Measurements from ENCODE around the gene CRMP1.

Gene CRMP1

DNA sequence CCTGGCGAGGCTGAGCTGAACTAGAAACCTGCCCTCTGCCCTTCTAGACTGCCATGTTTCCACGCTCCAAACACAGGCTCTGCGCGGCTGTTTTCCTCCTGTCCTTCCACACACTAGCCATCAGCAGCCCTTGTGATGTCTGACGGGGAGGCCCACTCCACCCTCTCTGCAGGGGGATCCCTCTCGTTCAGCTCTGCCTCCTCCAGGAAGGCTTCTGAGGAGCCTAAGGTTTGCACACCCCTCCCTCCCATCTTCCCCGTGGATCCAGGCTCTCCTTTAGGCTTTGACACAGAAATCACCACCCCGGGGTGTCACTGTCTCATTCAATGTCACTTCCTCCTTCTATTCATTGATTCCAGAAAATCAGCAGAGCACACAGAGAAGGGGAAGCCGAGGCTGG lies 38.6 kb upstream of the CRMP1 start:
- H3K4me3 ChIP-seq (replicated peaks; ENCODE audit: low read depth, low read length): no peak overlapping the region
- DNase-seq (ENCODE audit: low read depth): no peak
- TF ChIP-seq, protein P1, sequence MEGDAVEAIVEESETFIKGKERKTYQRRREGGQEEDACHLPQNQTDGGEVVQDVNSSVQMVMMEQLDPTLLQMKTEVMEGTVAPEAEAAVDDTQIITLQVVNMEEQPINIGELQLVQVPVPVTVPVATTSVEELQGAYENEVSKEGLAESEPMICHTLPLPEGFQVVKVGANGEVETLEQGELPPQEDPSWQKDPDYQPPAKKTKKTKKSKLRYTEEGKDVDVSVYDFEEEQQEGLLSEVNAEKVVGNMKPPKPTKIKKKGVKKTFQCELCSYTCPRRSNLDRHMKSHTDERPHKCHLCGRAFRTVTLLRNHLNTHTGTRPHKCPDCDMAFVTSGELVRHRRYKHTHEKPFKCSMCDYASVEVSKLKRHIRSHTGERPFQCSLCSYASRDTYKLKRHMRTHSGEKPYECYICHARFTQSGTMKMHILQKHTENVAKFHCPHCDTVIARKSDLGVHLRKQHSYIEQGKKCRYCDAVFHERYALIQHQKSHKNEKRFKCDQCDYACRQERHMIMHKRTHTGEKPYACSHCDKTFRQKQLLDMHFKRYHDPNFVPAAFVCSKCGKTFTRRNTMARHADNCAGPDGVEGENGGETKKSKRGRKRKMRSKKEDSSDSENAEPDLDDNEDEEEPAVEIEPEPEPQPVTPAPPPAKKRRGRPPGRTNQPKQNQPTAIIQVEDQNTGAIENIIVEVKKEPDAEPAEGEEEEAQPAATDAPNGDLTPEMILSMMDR (IDR thresholded peaks at IDR 0.05; ENCODE audit: low read length, missing control alignments): no peak

DNA sequence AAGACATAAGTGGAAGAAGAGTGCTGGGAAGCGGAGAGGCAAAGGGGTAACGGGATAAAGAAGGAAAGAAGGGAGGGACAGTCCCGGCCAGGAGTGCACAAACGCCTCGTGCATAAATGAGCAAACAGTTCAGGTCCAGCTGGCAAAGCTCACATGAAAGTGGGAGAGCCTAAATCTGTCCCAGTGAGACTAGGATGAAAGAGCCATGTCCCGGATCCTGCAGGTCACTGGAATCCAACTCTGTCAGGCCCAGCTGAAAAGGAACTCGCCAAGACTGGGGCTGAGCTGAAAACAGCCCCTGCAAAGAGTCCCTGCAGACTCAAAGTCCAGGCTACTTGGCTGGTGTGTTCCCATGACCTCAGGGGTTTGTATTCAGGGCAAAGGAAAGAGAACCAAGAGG lies 38.0 kb upstream of the CRMP1 start:
- TF ChIP-seq, protein P1 (IDR thresholded peaks at IDR 0.05; ENCODE audit: low read length, missing control alignments): no peak
- no peak for DNase-seq (ENCODE audit: low read depth)
- no peak overlapping the region for H3K4me3 ChIP-seq (replicated peaks; ENCODE audit: low read depth, low read length)

DNA sequence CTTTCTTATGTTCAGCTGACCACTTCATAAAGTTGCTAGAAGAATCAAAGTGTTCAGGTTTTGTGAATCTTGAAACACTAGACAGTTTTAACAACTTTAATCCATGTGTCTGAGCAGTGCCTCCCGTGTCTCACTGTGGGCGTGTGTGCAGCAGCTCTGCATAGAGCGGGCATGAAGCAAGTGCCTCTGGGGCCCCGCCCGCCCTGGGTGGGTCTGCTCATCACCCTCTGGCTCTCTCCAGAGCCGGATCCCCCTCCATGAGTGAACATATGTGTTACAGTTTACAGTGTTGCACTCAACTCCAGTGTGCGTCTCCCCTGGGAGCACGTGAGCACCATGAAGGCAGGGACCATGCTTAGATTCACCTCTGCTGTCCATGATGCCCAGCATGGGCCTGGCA lies 37.6 kb upstream of the CRMP1 start:
- TF ChIP-seq, protein P1 (IDR thresholded peaks at IDR 0.05; ENCODE audit: low read length, missing control alignments): no peak
- no peak overlapping the region for H3K4me3 ChIP-seq (replicated peaks; ENCODE audit: low read depth, low read length)
- DNase-seq (ENCODE audit: low read depth): no peak

DNA sequence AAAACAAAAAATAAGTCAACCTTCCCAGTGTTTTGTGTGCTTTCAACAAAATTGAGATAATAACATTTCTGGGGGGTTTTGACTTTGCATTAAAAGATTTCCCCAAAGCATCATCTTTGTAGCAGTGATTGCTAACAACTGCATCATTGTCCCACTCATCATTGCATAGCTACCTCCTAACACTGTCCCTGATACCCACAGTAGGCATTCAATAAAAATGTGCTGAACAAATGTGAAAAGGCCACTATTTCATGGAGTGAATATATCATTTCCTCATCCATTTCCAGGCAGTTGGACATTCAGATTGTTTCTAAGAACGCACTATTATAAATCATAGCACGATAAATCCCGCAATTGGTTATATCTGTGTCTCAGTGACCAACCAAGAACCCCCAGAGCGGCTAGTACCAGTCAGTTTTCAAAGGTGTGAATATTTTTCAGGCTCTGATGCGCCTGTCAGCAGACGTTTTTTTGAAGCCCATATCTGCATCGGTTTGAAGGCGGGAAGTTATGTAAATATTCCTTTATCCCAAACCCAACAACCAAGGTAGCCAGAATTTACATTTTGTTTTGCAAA lies 36.0 kb upstream of the CRMP1 start:
- H3K4me3 ChIP-seq (replicated peaks; ENCODE audit: low read depth, low read length): no peak overlapping the region
- TF ChIP-seq, protein P1 (IDR thresholded peaks at IDR 0.05; ENCODE audit: low read length, missing control alignments): no peak

DNA sequence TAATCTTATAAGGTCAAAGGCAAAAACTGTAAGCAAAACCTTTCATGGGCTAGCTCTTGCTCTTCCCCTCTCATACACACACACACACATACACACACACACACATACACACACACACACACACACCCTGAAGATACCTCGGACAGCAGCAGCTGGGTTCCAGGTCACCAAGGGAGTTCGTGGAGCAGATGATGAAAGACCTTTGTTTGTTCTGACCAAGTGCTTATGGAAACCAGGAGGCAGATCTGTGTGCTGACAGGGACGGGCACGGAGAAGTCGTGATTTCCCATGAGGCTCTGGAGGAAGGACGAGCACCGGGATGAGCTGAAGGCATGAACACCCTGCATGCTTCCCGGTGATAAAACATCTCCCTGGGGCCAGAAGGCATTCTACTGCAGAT lies 35.4 kb upstream of the CRMP1 start:
- no peak for DNase-seq (ENCODE audit: low read depth)
- TF ChIP-seq, protein P1 (IDR thresholded peaks at IDR 0.05; ENCODE audit: low read length, missing control alignments): no peak
- no peak overlapping the region for H3K4me3 ChIP-seq (replicated peaks; ENCODE audit: low read depth, low read length)

More for the DNA sequence above, 36.0 kb upstream of the CRMP1 start:
- DNase-seq (ENCODE audit: low read depth): no peak

DNA sequence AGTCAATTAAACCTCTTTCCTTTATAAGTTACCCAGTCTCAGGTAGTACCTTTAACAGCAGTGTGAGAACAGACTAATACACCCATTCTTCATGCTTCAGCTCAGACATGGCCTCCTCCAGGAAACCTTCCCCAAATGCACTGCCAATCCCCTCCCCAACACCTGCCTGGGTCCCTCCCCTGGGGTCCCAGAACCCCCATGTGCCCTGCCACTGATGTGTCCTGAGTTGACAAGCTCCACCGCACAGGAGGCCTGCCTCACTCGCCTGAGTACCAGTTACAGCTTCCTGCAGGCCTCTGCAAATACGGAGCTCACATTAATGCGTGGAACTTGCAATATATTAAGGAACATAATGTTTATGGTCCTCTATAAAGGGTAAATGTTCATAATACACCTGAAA lies 34.9 kb upstream of the CRMP1 start:
- TF ChIP-seq, protein P1 (IDR thresholded peaks at IDR 0.05; ENCODE audit: low read length, missing control alignments): no peak
- no peak overlapping the region for H3K4me3 ChIP-seq (replicated peaks; ENCODE audit: low read depth, low read length)
- DNase-seq (ENCODE audit: low read depth): no peak

DNA sequence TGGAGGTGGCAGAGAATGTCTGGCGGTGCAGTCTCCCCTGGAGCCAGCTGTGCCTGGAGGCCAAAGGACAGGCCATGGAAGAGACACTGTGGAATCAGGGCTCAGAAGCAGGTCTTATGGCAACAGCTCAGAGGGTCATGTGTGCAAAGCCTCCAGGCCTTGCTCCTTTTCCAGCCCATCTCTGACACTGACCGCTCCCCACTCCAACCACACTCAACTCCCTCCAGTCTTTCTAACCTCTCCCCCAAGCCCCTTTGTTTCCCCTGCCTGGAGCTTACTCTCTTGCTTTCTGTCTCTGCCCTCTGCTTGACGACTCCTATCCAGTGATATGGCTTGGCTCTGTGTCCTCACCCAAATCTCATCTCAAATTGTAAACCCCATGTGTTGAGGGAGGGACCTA lies 34.2 kb upstream of the CRMP1 start:
- no peak overlapping the region for H3K4me3 ChIP-seq (replicated peaks; ENCODE audit: low read depth, low read length)
- TF ChIP-seq, protein P1 (IDR thresholded peaks at IDR 0.05; ENCODE audit: low read length, missing control alignments): no peak
- DNase-seq (ENCODE audit: low read depth): no peak

All from fibroblast of pulmonary artery (primary cell).